ENCODE data around the gene TENM3.

TENM3 gene

GRCh38 chr4:182827954-182828353 is 584.8 kb downstream of the TENM3 start:
- Histone ChIP-seq H3K36me3 (ENCODE audit: insufficient read depth, low read length) (no peaks in the 10 kb centered on the region), H3K4me3 (ENCODE audit: low read depth, low read length) (no peak overlapping the region), H3K27me3 (ENCODE audit: insufficient read depth, low read length) (peaks cover 14% of the 10 kb centered on the region), H3K4me1 (ENCODE audit: control insufficient read depth, insufficient read depth, low read length, unreplicated experiment) (no peaks in the 10 kb centered on the region), H2AFZ (ENCODE audit: low read length, unreplicated experiment) (no peak overlapping the region), H3K27ac (ENCODE audit: low read depth, low read length) (no peak overlapping the region), H3K79me2 (ENCODE audit: control insufficient read depth, insufficient read depth, low read length, unreplicated experiment) (no peaks in the 10 kb centered on the region)

GRCh38 chr4:182828360-182829025 is 585.3 kb downstream of the TENM3 start:
- Histone ChIP-seq H2AFZ (ENCODE audit: low read length, unreplicated experiment) (no peak overlapping the region), H3K79me2 (ENCODE audit: control insufficient read depth, insufficient read depth, low read length, unreplicated experiment) (no peaks in the 10 kb centered on the region), H3K4me1 (ENCODE audit: control insufficient read depth, insufficient read depth, low read length, unreplicated experiment) (no peaks in the 10 kb centered on the region), H3K27ac (ENCODE audit: low read depth, low read length) (no peak overlapping the region), H3K4me3 (ENCODE audit: low read depth, low read length) (no peak overlapping the region), H3K36me3 (ENCODE audit: insufficient read depth, low read length) (no peaks in the 10 kb centered on the region), H3K27me3 (ENCODE audit: insufficient read depth, low read length) (peaks cover 14% of the 10 kb centered on the region)

DNA sequence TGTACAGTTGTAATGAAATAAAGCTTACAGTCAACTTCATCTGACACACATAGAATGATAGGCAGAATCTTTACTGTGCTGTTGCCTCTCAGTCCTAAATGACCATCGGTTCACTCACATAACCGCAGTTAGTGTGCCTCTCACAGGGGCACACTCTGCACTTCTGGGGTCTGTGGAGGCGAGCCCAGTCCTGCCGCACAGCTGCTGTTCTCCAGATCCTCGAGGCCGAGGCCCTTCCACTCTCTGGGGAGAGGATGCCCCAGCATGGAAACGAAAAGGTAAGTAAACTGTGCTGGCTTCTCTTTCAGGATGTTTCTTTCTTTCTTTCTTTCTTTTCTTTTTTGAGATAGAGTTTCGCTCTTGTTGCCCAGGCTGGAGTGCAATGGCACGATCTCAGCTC is 586.0 kb downstream of the TENM3 start:
- H3K4me1 ChIP-seq (ENCODE audit: control insufficient read depth, insufficient read depth, low read length, unreplicated experiment): no peaks in the 10 kb centered on the region
- H3K27ac ChIP-seq (ENCODE audit: low read depth, low read length): no peak overlapping the region
- H3K36me3 ChIP-seq (ENCODE audit: insufficient read depth, low read length): no peaks in the 10 kb centered on the region
- H3K27me3 ChIP-seq (ENCODE audit: insufficient read depth, low read length): peaks cover 14% of the 10 kb centered on the region
- no peak overlapping the region for H2AFZ ChIP-seq (ENCODE audit: low read length, unreplicated experiment)
- no peaks in the 10 kb centered on the region for H3K79me2 ChIP-seq (ENCODE audit: control insufficient read depth, insufficient read depth, low read length, unreplicated experiment)
- no peak overlapping the region for H3K4me3 ChIP-seq (ENCODE audit: low read depth, low read length)

GRCh38 chr4:182831376-182831775 is 588.2 kb downstream of the TENM3 start:
- H3K4me1 ChIP-seq (ENCODE audit: control insufficient read depth, insufficient read depth, low read length, unreplicated experiment): no peaks in the 10 kb centered on the region
- no peaks in the 10 kb centered on the region for H3K79me2 ChIP-seq (ENCODE audit: control insufficient read depth, insufficient read depth, low read length, unreplicated experiment)
- H3K36me3 ChIP-seq (ENCODE audit: insufficient read depth, low read length): no peaks in the 10 kb centered on the region
- peaks cover 24% of the 10 kb centered on the region for H3K27me3 ChIP-seq (ENCODE audit: insufficient read depth, low read length)
- H2AFZ ChIP-seq (ENCODE audit: low read length, unreplicated experiment): no peak overlapping the region
- no peak overlapping the region for H3K27ac ChIP-seq (ENCODE audit: low read depth, low read length)
- H3K4me3 ChIP-seq (ENCODE audit: low read depth, low read length): no peak overlapping the region

DNA sequence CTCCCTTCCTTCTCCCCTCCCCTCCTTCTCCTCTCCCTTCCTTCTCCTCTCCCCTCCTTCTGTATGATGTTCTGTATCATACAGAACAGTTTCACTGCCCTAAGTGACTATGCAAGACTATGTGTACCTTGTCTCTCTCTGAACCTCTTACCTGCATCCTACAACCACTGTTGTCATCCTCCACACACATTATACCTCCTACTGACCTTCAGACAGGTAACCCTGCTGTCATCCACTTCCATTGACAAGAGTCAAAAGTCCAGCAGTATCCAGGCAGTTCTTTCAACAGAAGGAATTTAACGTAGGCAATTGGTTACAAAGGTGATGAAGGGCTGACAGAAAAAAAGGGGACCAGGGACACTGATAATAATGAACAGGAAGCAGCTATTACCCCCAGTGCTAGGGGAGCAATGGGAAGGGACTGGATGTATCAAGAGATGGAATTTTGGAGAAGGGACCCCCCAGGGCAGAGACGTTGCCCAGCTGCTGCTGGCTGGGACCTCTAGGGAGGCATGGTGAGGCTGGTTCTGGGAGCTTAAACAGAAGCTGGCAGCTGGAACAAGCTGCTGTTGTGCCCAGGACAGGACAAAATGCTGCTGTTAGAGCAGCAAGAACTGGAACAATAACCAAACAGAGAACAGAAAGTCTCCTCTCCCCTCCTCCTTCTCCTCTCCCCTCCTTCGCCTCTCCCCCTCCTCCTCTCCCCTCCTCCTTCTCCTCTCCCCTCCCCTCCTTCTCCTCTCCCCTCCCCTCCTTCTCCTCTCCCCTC is 589.3 kb downstream of the TENM3 start:
- H3K27me3 ChIP-seq (ENCODE audit: insufficient read depth, low read length): peaks cover 24% of the 10 kb centered on the region
- no peak overlapping the region for H3K27ac ChIP-seq (ENCODE audit: low read depth, low read length)
- no peak overlapping the region for H2AFZ ChIP-seq (ENCODE audit: low read length, unreplicated experiment)
- H3K79me2 ChIP-seq (ENCODE audit: control insufficient read depth, insufficient read depth, low read length, unreplicated experiment): no peaks in the 10 kb centered on the region
- no peak overlapping the region for H3K4me3 ChIP-seq (ENCODE audit: low read depth, low read length)
- no peaks in the 10 kb centered on the region for H3K4me1 ChIP-seq (ENCODE audit: control insufficient read depth, insufficient read depth, low read length, unreplicated experiment)
- no peaks in the 10 kb centered on the region for H3K36me3 ChIP-seq (ENCODE audit: insufficient read depth, low read length)

DNA sequence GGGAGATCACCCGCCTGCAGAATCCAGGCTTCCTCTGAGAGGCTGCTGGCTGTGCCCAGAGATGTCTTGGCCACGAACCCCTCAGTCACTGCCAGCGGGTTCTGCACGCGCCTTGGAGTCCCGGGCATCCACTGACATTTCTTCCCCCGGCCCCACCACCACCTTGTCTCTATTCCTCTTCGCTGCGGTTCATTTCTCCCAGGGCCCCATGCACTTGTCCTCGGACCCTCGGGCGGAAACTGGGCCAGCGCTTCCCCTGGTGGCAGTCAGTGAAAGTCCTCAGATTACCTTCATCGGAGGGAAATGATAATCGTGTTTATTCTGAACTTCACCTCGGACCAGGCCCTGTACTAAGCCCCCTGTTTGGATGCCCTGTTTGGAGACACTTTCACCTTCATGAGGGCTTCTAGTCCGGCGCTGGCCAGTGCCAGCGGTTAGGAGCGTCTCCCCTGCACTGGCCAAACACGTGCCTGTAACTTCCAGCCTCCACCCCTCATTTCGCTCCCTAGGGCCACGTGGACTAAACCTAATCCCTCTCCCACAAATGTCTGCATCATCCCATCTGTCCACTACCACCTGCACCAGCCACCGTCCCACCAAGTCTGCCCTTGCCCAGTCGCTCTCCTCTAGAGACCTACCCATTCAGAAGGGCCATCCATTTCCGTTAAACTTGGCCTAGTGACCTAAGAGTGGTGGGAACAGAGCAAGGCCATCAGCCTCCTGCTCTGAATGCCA is 592.0 kb downstream of the TENM3 start:
- Histone ChIP-seq H2AFZ (ENCODE audit: low read length, unreplicated experiment) (no peak overlapping the region), H3K27ac (ENCODE audit: low read depth, low read length) (no peak overlapping the region), H3K79me2 (ENCODE audit: control insufficient read depth, insufficient read depth, low read length, unreplicated experiment) (no peaks in the 10 kb centered on the region), H3K36me3 (ENCODE audit: insufficient read depth, low read length) (no peaks in the 10 kb centered on the region), H3K27me3 (ENCODE audit: insufficient read depth, low read length) (peaks cover 24% of the 10 kb centered on the region), H3K4me3 (ENCODE audit: low read depth, low read length) (no peak overlapping the region), H3K4me1 (ENCODE audit: control insufficient read depth, insufficient read depth, low read length, unreplicated experiment) (no peaks in the 10 kb centered on the region)

DNA sequence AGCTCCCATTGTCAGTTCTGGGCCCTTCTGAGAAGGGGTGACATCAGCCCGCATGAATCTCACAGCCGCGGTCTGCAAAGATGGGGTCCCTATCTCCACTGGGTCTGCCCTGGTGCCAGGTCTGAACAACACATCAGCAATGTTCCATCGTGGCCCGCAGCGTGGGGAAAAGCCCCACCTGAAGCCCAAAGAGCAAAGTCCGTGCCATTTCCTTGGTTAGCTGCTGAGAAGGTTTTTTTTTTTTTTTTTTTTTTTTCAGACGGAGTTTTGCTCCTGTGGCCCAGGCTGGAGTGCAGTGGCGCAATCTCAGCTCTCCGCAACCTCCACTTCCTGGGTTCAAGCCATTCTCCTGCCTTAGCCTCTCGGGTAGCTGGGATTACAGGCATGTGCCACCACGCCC is 594.6 kb downstream of the TENM3 start:
- Histone ChIP-seq H3K27ac (ENCODE audit: low read depth, low read length) (no peak overlapping the region), H3K79me2 (ENCODE audit: control insufficient read depth, insufficient read depth, low read length, unreplicated experiment) (no peaks in the 10 kb centered on the region), H3K4me3 (ENCODE audit: low read depth, low read length) (no peak overlapping the region), H3K4me1 (ENCODE audit: control insufficient read depth, insufficient read depth, low read length, unreplicated experiment) (no peaks in the 10 kb centered on the region), H2AFZ (ENCODE audit: low read length, unreplicated experiment) (no peak overlapping the region), H3K27me3 (ENCODE audit: insufficient read depth, low read length) (peaks cover 10% of the 10 kb centered on the region), H3K36me3 (ENCODE audit: insufficient read depth, low read length) (no peaks in the 10 kb centered on the region)

- H3K79me2 ChIP-seq (ENCODE audit: control insufficient read depth, insufficient read depth, low read length, unreplicated experiment): no peaks in the 10 kb centered on the region
- H3K27me3 ChIP-seq (ENCODE audit: insufficient read depth, low read length): peaks cover 11% of the 10 kb centered on the region
- no peak overlapping the region for H2AFZ ChIP-seq (ENCODE audit: low read length, unreplicated experiment)
- no peaks in the 10 kb centered on the region for H3K36me3 ChIP-seq (ENCODE audit: insufficient read depth, low read length)
- H3K27ac ChIP-seq (ENCODE audit: low read depth, low read length): no peak overlapping the region
- no peak overlapping the region for H3K4me3 ChIP-seq (ENCODE audit: low read depth, low read length)
- H3K4me1 ChIP-seq (ENCODE audit: control insufficient read depth, insufficient read depth, low read length, unreplicated experiment): no peaks in the 10 kb centered on the region
These were observed 595.3 kb downstream of the TENM3 start for GRCh38 chr4:182838535-182838934.

DNA sequence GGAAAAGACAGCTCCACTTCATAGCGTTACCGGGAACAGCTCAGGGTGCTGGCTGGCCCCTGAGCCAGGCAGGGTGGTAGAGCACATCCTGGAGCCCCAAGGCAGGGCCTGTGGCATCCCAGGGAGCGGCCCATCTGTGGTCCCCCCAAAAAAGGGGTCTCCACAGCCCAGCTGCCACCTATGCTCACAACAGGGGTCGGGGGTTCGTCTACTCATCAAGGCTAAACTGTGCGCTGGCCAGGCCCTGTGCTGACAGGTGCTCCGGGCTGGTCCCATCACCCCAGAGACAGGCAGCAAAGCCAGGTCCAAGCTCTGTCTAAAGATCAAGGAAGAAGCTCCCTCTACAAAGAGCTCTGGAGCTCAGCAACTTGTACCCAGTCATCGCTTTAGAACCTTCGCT is 596.1 kb downstream of the TENM3 start:
- H2AFZ ChIP-seq (ENCODE audit: low read length, unreplicated experiment): no peak overlapping the region
- no peak overlapping the region for H3K4me3 ChIP-seq (ENCODE audit: low read depth, low read length)
- no peak overlapping the region for H3K27ac ChIP-seq (ENCODE audit: low read depth, low read length)
- H3K36me3 ChIP-seq (ENCODE audit: insufficient read depth, low read length): no peaks in the 10 kb centered on the region
- H3K79me2 ChIP-seq (ENCODE audit: control insufficient read depth, insufficient read depth, low read length, unreplicated experiment): no peaks in the 10 kb centered on the region
- no peaks in the 10 kb centered on the region for H3K4me1 ChIP-seq (ENCODE audit: control insufficient read depth, insufficient read depth, low read length, unreplicated experiment)
- H3K27me3 ChIP-seq (ENCODE audit: insufficient read depth, low read length): peaks cover 18% of the 10 kb centered on the region

DNA sequence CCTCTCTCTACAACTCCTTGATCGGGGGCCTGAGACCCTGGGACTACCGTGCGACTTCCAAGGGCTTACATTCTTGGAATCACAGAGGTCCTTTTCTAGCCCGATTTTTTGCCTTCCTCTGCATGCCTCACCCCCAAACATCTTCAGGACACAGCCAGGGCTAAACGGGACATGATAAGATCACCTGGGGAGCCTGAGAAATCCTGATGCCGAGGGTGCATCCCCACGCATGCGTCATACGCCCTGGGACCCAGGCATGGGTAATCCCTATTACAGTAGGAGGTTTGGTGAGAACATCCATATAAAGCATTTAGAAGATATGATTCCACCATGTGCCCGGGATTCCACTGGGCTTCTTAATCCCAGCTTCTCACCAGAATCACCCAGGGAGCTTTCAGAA is 596.9 kb downstream of the TENM3 start:
- H3K4me3 ChIP-seq (ENCODE audit: low read depth, low read length): no peak overlapping the region
- H3K27me3 ChIP-seq (ENCODE audit: insufficient read depth, low read length): peaks cover 16% of the 10 kb centered on the region
- H3K79me2 ChIP-seq (ENCODE audit: control insufficient read depth, insufficient read depth, low read length, unreplicated experiment): no peaks in the 10 kb centered on the region
- H2AFZ ChIP-seq (ENCODE audit: low read length, unreplicated experiment): no peak overlapping the region
- H3K27ac ChIP-seq (ENCODE audit: low read depth, low read length): no peak overlapping the region
- H3K4me1 ChIP-seq (ENCODE audit: control insufficient read depth, insufficient read depth, low read length, unreplicated experiment): no peaks in the 10 kb centered on the region
- no peaks in the 10 kb centered on the region for H3K36me3 ChIP-seq (ENCODE audit: insufficient read depth, low read length)
